Fibroblast of lung (primary cell): ENCODE data around the gene UIMC1. TPM values are rescaled to one million over a fixed set of nuclear protein-coding genes. Genes with fewer than 3 reads are reported as not detected.

Source experiments
- DNase-seq, 2 donors: peaks; one replicate each; pipeline versions ENCODE4 v3.0.0 to v3.0.0-alpha.2; 2010; ENCODE audit warnings: low read depth in 2 of 2
- H2AFZ ChIP-seq: 2 replicates; pipeline ENCODE4 v1.5.1; 2012; ENCODE audit warnings: low read length, control low read depth, inconsistent platforms
- H3K27ac ChIP-seq: 2 replicates; pipeline ENCODE4 v1.5.1; 2011; ENCODE audit warnings: low read length, control low read depth; ENCODE audit not compliant: insufficient read depth
- H3K27me3 ChIP-seq: 2 replicates; pipeline ENCODE4 v1.5.1; 2011; ENCODE audit warnings: mild to moderate bottlenecking, low read length; ENCODE audit not compliant: control insufficient read depth, insufficient read depth
- H3K36me3 ChIP-seq: 2 replicates; pipeline ENCODE4 v1.5.1; 2011; ENCODE audit warnings: low read length; ENCODE audit not compliant: control insufficient read depth, insufficient read depth
- H3K4me1 ChIP-seq: 2 replicates; pipeline ENCODE4 v1.5.1; 2011; ENCODE audit warnings: low read length; ENCODE audit not compliant: control insufficient read depth, insufficient read depth; ENCODE audit errors: extremely low read depth
- H3K4me2 ChIP-seq: 2 replicates; pipeline ENCODE4 v1.5.1; 2011; ENCODE audit warnings: low read length, control low read depth; ENCODE audit not compliant: insufficient read depth; ENCODE audit errors: extremely low read depth
- H3K4me3 ChIP-seq, 4 experiments: fragments of 200-600 bp in 1 of 4; sonication (generic) in 1 of 4; replicated peaks in 1 of 4; 2 replicates each; pipeline ENCODE4 v1.5.1; 2011 to 2016; ENCODE audit warnings: low read length in 4 of 4, low read depth in 3 of 4, mild to moderate bottlenecking in 3 of 4, control low read depth in 2 of 4, inconsistent platforms in 1 of 4, mixed read lengths in 1 of 4; ENCODE audit not compliant: insufficient read depth in 1 of 4; ENCODE audit errors: control extremely low read depth in 1 of 4
- H3K79me2 ChIP-seq: 2 replicates; pipeline ENCODE4 v1.5.1; 2012; ENCODE audit warnings: mild to moderate bottlenecking, low read length, inconsistent platforms; ENCODE audit not compliant: control insufficient read depth, insufficient read depth
- H3K9ac ChIP-seq: 2 replicates; pipeline ENCODE4 v1.5.1; 2011; ENCODE audit warnings: mild to moderate bottlenecking, low read length, control low read depth; ENCODE audit not compliant: insufficient read depth
- H3K9me3 ChIP-seq: 2 replicates; pipeline ENCODE4 v1.5.1; 2012; ENCODE audit warnings: low read depth, low read length; ENCODE audit not compliant: control insufficient read depth, insufficient read depth
- H4K20me1 ChIP-seq: 2 replicates; pipeline ENCODE4 v1.5.1; 2011; ENCODE audit warnings: low read length; ENCODE audit not compliant: control insufficient read depth, insufficient read depth; ENCODE audit errors: extremely low read depth
- CTCF ChIP-seq, 2 donors: IDR thresholded peaks in 1 of 2; conservative IDR thresholded peaks in 1 of 2; 1 replicate in 1 of 2; 2 replicates in 1 of 2; pipeline ENCODE4 v1.5.1; 2011 to 2012; ENCODE audit warnings: low read length in 2 of 2, control low read depth in 1 of 2, inconsistent platforms in 1 of 2, low read depth in 1 of 2, mild to moderate bottlenecking in 1 of 2
- EZH2 ChIP-seq: IDR thresholded peaks from 2 replicates; pipeline ENCODE4 v1.5.1; 2012; ENCODE audit warnings: low read length, control low read depth, mild to moderate bottlenecking; ENCODE audit errors: missing control alignments
- polyA plus RNA-seq, 2 donors: library from polyadenylated mRNA; depleted of rRNA in 1 of 2; stranded (reverse) in 1 of 2; unstranded in 1 of 2; fragments of >200 nt; gene quantifications; 2 replicates each; pipeline ENCODE4 v1.2.1, GENCODE V29; 2011 to 2012; ENCODE audit warnings: missing spikeins in 1 of 2
- total RNA-seq: library from RNA; depleted of rRNA; stranded (reverse); fragments of >200 nt; gene quantifications from 2 replicates; pipeline ENCODE4 v1.2.1, GENCODE V29; 2014

Gene UIMC1
- total and polyA plus RNA-seq, 2 donors (not counting 1 experiment from before 2014, with no cell fraction given), result 19.4 to 36.7 TPM

- Histone ChIP-seq H3K9ac (no peak overlapping the region), H3K4me1 (no peaks in the 10 kb centered on the region), H3K27me3 (no peaks in the 10 kb centered on the region), H3K79me2 (no peaks in the 10 kb centered on the region), H3K27ac (no peak overlapping the region), H2AFZ (no peak overlapping the region), H3K4me3 (no peak overlapping the region), H4K20me1 (no peaks in the 10 kb centered on the region), H3K36me3 (peaks cover 15% of the 10 kb centered on the region), H3K9me3 (no peaks in the 10 kb centered on the region), H3K4me2 (no peak overlapping the region)
- TF ChIP-seq EZH2 (no peak), CTCF (conservative IDR thresholded peaks at IDR 0.05 in 1 of 2, IDR thresholded peaks at IDR 0.05 in 1 of 2; ENCODE audit: low read depth in 1 of 2, low read length in 2 of 2) (no peak)
- no peak for DNase-seq
Observed at GRCh38 chr5:176902102-176902814, 104.3 kb downstream of the UIMC1 start.

- Histone ChIP-seq H3K79me2 (no peaks in the 10 kb centered on the region), H4K20me1 (no peaks in the 10 kb centered on the region), H3K9ac (no peak overlapping the region), H3K9me3 (no peaks in the 10 kb centered on the region), H3K4me2 (no peak overlapping the region), H3K4me3 (no peak overlapping the region), H3K27me3 (no peaks in the 10 kb centered on the region), H2AFZ (no peak overlapping the region), H3K27ac (no peak overlapping the region), H3K36me3 (peaks cover 12% of the 10 kb centered on the region), H3K4me1 (no peaks in the 10 kb centered on the region)
- TF ChIP-seq EZH2 (no peak), CTCF (conservative IDR thresholded peaks at IDR 0.05 in 1 of 2, IDR thresholded peaks at IDR 0.05 in 1 of 2; ENCODE audit: low read depth in 1 of 2, low read length in 2 of 2) (no peak)
- DNase-seq, result no peak
Observed at GRCh38 chr5:176901260-176902101, 105.1 kb downstream of the UIMC1 start.

- H3K79me2 ChIP-seq, result no peaks in the 10 kb centered on the region
- peaks cover 7% of the 10 kb centered on the region for H3K36me3 ChIP-seq
- DNase-seq, result no peak
- no peaks in the 10 kb centered on the region for H3K27me3 ChIP-seq
- no peak overlapping the region for H3K9ac ChIP-seq
- H3K27ac ChIP-seq, result no peak overlapping the region
- no peak overlapping the region for H3K4me2 ChIP-seq
- no peak overlapping the region for H2AFZ ChIP-seq
- H3K4me1 ChIP-seq, result no peaks in the 10 kb centered on the region
- H3K9me3 ChIP-seq, result no peaks in the 10 kb centered on the region
- H4K20me1 ChIP-seq, result no peaks in the 10 kb centered on the region
- H3K4me3 ChIP-seq, result no peak overlapping the region
- no peak for TF ChIP-seq EZH2
- TF ChIP-seq CTCF (conservative IDR thresholded peaks at IDR 0.05 in 1 of 2, IDR thresholded peaks at IDR 0.05 in 1 of 2; ENCODE audit: low read depth in 1 of 2, low read length in 2 of 2), result no peak
Observed at GRCh38 chr5:176900780-176901204, 105.8 kb downstream of the UIMC1 start.
